NCI-H1694 treated with DMSO at 0.1 percent for 48 hours (cell line): ENCODE data around the gene SIRT2.
"Not testable (repeated sequence)": the region's sequence is repeated elsewhere in the genome, so short reads cannot be mapped to it uniquely, and the experiment has no call there.

Experiments used
- DNase-seq: peaks from one replicate; lab custom pipeline; 2025; lab: John Stamatoyannopoulos, UW

SIRT2 gene

DNA sequence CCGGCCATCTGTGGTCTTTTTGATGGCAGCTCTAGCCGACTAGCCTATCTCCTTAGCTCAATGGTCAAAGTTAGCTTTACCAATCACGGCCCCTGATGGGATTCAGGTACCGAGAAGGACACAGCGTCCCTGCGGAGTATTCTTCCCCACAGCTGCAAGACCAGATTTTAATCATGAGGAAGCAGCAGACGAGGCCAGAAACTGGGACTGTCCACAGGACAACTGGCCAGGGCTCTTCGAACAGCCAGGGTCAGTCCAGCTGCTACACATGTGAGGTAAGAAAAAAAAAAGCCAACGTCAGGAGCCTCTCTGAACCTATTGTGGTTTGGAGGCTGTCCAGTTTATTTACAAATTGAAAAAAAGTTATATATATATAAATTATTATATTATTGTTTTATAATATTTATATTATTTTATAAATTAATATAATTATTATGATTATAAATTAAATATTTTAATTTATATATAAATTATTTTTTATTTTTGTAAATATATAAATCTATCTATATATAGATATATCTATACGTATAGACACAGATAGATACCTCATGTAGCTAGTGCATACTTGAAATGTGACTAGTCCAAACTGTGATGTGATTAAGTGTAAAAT, 32.1 kb downstream of the SIRT2 start:
- DNase-seq: no peak

DNA sequence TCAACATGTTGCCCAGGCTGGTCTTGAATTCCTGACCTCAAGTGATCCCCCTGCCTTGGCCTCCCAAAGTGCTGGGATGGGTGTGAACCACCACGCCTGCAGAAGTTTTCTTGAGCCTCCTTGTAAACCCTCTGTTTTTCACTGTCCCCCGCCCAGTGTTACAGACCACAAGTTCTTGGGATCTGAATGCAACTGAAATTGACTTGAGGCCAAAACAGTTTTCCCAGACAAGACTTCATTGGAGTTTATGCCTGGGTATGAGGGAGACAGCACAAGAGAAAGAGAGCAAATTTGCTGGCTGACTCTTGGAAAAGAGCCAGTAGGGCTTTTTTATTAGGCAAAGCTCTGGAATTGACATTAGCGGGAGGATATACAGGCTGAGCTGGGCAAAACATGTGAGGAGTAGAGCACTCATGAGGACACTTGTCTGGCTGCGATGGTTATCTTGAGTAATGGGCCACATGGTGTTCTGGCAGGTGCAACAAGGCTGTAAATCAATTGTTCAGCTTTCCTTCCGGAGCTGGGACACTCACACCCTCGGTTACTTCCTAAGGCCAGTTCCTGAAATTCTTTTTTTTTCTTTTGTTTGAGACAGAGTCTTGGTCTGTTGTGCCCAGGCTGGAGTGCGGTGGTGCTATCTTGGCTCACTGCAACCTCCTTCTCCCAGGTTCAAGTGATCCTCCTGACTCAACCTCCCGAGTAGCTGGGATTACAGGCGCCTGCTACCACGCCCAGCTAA, 36.9 kb downstream of the SIRT2 start:
- DNase-seq: peak; percentile 9

DNA sequence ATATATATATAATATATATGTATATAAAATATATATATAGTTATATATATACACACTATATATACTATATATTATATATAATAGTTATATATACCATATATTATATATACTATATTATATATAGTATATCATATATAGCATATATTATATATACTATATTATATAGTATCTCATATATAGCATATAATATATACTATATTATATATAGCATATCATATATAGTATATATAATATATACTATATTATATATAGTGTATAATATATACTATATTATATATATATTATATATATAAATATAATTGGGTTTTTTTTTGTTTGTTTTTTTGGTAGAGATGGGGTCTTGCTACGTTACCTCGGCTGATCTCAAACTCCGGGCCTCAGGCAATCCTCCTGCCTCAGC, 38.0 kb downstream of the SIRT2 start:
- DNase-seq: no peak

DNA sequence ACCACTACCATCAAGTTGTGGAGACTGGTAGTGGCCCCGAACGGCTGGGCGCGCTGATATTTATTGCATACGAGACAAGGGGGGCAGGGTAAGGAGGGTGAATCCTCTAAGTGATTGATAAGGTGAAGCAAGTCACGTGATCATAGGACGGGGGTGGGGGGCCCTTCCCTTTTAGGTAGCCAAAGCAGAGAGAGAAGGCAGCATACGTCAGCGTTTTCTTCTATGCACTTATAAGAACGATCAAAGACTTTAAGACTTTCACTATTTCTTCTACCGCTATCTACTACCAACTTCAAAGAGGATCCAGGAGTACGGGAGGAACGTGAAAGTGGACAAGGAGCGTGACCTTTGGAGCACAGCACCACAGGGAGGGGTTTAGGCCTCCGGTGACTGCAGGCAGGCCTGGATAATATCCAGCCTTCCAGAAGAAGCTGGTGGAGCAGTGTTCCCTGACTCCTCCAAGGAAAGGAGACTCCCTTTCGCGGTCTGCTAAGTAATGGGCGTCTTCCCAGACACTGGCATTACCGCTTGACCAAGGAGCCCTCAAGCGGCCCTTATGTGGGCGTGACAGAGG, 39.7 kb downstream of the SIRT2 start:
- DNase-seq: not testable (repeated sequence)

DNA sequence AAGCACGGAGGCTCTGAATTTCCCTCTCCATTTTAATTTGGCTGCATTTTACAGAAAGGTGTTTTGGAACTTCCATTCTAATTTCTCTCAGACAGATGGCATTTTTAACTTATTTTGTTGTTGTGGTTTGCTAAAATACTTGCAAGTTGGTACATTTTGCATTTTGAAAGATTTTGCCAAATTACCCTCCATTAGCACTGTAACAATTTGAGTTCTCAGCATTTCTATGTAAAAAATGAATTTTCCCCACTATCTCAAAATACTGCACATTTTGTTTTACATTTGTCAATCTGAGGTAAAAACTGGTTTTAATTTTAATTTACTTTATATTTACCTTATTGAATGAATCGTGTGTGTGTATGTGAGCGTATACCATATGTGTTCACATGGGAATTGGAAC, 42.6 kb downstream of the SIRT2 start:
- DNase-seq: no peak

DNA sequence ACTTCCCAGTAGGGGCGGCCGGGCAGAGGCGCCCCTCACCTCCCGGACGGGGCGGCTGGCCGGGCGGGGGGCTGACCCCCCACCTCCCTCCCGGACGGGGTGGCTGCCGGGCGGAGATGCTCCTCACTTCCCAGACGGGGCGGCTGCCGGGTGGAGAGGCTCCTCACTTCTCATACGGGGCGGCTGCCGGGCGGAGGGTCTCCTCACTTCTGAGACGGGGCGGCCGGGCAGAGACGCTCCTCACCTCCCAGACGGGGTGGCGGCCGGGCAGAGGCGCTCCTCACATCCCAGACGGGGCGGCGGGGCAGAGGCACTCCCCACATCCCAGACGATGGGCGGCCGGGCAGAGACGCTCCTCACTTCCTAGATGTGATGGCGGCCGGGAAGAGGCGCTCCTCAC, 43.7 kb downstream of the SIRT2 start:
- not testable (repeated sequence) for DNase-seq

DNA sequence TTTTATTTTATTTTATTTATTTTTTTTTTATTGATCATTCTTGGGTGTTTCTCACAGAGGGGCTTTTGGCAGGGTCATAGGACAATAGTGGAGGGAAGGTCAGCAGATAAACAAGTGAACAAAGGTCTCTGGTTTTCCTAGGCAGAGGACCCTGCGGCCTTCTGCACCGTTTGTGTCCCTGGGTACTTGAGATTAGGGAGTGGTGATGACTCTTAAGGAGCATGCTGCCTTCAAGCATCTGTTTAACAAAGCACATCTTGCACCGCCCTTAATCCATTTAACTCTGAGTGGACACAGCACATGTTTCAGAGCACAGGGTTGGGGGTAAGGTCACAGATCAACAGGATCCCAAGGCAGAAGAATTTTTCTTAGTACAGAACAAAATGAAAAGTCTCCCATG, 44.5 kb downstream of the SIRT2 start:
- DNase-seq: not testable (repeated sequence)

DNA sequence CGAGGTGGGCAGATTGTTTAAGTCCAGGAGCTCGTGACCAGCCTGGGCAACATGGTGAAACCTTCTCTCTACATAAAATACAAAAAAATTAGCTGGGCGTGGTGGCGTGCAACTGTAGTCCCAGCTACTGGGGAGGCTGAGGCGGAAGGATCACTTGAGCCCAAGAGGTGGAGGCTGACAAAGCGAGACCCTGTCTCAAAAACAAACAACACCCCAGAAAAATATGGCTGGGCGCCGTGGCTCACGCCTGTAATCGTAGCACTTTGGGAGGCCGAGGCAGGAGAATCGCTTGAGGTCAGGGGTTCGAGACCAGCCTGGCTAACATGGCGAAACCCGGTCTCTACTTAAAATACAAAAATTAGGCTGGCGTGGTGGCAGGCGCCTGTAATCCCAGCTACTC, 46.2 kb downstream of the SIRT2 start:
- DNase-seq: no peak

DNA sequence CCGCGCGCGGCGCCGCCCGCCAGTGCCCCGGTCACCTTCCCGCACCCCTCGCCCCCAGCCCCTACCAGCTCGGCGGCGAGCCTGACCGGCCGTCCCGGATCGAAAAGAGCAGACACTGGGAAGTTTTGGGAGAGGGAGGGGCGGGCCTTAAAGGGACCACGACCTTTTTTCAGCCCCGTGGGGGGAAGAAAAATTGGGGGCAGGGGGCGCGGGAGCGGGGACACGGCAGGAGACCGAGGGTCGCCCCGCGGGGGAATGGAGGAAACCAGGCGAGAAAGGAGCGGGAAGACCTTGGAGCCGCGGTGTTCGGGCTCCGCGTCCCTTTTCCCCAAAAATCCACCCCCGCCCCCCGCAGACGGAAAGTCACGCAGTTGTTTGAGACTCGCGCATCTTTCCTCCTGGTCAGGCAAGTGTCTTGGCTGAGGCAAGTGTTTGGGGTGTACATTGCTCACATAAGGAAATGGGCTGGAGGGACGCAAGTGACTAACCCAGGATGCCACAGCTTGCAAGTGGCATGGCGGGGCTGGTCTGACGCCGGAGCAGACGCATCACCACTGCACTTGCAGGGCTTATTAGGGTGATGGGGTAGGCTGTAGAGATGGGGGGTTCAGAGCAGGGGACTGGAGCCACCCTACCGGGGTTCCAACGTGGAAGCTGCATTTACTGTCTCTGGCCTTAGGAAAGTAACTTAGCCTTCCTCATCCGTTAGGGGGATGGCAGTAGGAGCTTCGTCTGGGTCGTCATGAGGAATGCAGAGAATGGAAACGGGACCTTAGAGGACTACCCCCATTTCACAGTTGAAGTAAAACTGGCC, 47.0 kb downstream of the SIRT2 start:
- DNase-seq: no peak

DNA sequence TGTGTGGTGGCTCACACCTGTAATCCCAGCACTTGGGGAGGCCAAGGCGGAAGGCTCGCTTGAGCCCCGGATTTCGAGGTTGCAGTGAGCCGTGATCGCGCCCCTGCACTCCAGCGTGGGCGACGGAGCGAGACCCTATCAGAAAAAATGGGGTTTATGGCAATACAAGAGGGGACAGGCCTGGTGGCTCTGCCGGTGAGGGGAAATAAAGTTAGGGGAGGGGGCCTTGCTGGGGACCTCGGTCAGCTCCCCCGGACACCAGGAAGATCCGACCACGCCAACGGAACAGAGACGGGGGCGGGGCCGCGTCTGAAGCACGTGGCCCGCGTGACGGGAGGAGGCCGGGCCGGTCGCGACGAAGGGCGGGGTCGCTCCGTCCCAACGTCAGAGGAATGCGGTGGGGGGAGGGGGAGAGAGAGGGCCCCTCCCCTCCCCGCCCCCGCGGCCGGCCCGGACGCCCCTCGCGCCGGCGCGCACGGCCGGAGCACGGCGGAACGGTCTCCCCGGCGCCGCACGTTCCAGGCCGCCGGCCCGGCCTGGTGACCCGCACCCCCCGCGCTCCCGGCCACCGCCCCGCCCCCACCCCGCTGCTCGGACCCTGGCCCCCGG, 47.7 kb downstream of the SIRT2 start:
- DNase-seq: peak; percentile 68

DNA sequence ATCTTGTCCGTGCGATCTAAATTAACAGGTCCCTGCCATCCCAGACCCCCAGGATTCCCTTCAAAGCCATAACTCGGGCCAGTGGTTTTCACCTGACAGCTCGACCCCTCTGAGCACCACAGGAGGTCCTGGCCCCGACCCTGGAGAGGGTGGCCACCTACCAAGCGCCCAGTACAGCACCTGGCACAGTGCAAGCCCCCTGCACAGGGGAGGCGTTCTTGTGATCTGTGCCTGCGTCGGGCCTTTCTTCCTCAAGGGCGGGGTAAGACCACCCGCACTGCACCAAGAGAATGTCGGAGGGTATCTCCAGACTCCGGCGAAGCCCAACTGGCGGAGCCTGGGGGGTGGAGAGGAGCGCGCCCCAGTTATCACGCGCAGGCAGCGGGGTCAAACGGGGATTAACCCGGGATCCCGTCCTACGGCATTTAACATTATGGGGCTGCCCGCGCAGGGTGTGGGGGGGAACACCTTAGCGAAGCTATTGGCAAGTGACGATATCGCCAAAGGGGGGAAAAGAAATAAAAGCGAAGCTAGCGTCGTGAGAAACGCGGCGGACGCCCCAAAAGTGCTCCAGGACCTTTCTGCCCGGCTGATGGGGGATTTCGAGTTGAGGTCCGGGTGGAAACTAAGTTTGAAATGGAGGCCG, 48.3 kb downstream of the SIRT2 start:
- DNase-seq: no peak

DNA sequence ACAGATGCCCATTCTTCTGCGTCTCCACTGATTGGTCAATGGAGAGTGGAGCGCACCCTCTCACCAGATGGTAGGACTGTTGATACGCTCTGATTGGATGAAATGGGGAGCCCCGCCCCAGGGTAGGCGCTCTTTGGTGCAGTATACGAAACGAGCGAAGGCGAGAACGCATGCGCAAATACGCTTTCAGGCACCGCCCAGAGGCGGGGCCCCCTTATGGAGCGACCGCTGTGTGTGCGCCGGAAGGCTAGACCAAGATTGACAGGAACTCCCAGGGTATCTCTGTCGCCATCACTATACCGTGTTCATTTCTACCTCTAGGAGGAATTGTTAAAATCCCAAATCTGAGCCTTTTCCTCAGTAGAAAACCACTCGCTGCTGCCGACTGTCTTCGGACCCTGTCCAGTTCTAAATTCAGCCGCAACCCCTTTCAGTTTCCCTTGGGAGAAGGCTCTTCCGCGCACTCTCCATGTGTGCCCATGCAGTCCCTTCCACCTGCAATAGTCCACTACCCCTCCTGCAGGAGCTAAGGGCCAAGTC, 48.9 kb downstream of the SIRT2 start:
- DNase-seq: no peak

DNA sequence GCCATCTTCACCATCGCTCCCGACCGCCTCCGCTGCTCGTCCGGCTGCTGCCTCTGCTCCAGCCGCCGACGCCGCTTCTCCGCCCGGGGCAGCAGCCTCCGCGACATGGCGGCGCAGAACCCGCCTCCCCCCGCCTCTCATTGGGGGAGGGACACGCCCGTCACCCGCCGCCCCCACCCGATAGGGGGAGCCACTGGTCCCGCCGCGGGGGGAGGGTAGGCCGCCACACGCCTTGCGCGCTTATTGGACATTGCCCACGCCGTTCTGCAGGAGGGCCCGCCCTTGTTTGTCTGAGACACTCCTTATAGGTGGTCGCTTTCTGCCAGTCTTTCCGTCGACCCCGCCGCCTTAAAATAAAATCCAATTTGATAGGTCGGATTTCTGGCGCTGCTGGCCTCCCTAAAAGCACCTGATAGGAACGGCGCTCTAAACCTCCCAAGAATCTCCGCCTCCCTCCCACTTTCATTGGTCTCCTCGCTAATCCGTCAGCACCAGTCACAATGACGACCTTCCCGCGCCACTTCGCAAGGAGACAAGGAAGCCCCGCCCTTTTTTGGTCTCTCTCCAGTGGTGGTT, 49.5 kb downstream of the SIRT2 start, which contains the start of gene HNRNPL:
TSS of gene HNRNPL (minus strand) at position 127 of the 576 bp plus-strand sequence. CDS start at position 107, 20 bp downstream.
- peak; percentile 100 for DNase-seq

DNA sequence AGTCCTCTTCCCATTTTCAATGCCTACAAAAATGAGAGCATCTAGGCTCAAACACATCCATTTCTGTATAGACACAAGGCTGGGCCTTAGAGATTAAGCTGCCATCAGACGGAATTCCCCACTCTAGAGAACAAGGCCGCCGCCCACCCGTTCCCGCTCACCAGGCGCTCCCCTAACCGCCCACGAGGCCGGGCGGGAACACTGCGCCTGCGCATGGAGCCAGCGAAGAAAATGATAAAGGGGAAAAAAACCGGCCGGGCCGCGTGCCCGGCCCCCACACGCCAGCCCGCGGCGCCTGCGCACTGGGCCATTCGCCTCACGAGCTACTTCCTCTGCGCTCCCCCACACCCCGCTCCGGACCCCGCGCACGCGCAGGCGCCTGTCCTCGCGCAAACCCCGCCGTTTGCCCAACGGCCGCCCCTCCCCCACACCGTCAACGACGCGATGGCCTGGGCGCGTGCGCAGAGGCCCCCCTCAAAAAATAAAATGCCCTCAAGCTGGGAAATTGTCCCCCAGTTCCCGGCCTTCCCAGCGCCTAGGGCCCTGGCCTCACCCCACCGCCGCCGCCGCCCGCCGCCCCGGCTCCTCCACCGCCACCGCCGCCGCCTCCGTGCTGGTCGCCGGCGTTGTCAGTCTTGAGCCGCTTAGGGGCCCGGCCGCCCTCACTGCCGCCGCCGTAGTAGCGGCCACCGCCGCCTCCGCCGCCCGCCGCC, 50.1 kb downstream of the SIRT2 start:
- peak; percentile 95 for DNase-seq

DNA sequence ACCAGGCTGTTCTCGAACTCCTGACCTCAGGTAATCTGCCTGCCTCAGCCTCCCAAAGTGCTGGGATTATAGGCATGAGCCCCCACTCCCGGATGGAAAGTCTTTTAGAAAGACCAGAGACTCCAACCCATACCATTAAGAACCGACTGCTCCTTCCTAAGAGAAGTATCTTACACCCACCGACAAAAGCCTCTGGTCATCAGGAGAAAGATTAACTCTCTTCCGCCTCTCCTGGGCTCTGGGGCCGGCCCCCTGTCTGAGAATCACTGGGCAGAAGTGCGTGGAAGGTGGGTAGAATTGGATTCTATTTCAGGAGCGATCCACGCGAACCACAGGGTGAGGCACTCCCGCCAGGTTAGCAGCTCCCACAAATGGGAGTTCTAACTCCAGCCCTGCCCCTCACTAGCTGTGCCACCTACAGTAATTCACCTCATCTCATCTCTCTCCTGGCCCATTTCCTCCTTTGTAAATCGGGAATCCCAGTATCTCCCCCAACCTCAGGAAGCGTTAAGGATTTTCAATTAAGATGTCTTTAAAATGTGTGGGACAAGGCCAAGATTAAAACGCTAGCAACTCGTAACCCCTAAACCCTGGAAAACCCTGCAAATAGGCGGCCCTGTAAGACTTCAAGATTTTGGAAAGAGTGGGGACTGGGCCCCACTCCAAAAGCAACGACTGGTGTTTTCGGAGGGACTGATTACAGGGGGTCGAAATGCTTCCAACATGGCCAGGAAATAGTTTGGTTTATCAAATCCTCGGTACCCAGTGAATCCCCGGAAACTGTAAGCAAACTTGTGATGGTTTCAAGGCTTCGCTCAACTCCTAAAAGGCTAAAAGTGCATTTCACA, 50.9 kb downstream of the SIRT2 start:
- no peak for DNase-seq

DNA sequence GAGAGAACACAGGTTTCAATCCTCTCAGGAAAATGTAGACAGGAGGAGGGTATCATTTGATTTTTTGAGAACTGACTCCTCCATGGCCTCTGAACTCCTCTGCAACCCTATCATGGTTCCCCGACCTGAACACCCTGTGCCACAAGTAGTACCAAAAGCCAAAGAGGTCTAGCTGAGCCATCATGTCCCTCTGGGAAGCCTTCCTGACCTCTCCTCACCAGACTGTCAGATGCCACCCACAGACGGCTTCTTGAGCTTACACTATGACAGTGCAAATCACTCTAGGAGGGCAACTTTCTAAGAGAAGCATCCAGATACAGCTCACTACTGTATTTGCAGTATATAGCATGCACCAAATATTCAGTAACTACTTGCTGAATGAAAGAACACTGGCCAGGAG, 53.3 kb downstream of the SIRT2 start:
- no peak for DNase-seq

DNA sequence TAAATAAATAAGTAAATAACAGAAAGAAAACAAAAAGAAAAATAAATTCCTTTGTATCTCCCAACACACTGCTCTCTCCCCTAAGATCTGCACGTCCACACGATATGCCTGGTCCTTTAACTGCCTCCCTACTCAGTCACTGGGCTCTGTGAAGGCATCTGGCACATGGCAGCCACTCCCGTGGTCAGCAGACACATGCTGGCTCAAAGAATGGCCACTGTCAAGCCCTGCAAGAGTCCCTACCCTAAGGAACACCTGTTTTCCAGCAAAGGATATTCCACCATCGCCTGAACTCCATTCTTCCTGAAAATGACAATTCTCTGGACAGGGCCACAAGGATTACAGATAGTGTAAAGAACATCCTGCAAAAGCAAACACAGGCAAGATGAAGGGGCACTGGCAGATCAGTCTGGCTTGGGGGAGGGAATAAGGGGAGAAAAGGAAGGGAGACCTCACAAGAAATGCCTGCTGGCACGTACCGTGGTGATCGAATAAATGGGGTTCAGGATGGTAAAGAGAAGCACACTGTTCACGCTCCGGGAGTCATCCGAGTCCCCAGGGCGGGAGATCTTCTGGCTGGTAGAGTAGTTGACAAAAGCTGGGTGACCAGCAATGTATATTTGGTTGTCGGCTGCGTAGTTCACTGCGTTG, 53.9 kb downstream of the SIRT2 start:
- no peak for DNase-seq

DNA sequence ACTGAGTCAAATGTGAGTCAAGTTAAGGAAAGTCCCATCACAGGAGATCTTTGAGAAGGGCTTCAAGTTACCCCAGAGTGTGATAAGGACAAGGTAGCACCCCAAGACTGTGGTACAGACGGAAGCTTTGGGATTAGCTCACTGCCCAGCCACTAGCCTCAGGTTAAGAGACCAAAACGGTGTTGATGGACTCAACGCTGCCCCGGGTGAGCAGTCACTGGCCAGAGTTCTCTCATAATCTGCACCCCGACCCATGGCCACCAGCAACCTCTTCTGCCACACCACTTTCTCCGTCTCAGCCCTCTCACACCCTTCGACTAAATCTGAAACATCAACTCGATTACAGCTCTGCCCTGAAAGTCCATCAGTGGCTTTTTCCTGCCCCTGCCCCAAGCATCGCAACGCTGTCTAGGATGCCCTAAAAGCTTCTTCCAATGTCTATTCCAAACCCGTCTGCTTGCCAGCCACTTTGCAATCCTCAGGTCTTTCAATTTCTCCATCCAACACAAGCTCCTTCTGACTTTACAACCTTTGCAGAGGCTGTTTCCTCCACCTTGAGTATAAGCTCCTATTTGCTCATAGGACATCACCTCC, 55.2 kb downstream of the SIRT2 start:
- no peak for DNase-seq
